Stimulated activated CD8-positive, alpha-beta memory T cell treated with anti-CD3 and anti-CD28 coated beads, Interleukin-7, amount 100 ng/mL, for 4 hours (primary cell): ENCODE measurements around the gene SMC6.

Experiments
- DNase-seq, 2 donors: peaks; one replicate each; pipeline ENCODE4 v3.0.0-alpha.2; 2020; ENCODE audit warnings: low read depth in 2 of 2

Gene SMC6

GRCh38 chr2:17762451-17762850 is 8.8 kb upstream of the SMC6 start:
- no peak for DNase-seq

- DNase-seq = no peak
Measured at GRCh38 chr2:17759805-17760204, 6.2 kb upstream of the SMC6 start.

- no peak for DNase-seq
Measured at GRCh38 chr2:17758118-17758517, 4.5 kb upstream of the SMC6 start.

GRCh38 chr2:17757321-17757720 is 3.7 kb upstream of the SMC6 start:
- DNase-seq = no peak

- DNase-seq = no peak
Measured at GRCh38 chr2:17756668-17757067, 3.1 kb upstream of the SMC6 start.

- DNase-seq = no peak
Measured at GRCh38 chr2:17754773-17755425, 1.3 kb upstream of the SMC6 start.

GRCh38 chr2:17752892-17753802 is 463 bp downstream of the SMC6 start:
- DNase-seq = peak; percentile 0 to 40

- no peak for DNase-seq
Measured at GRCh38 chr2:17752246-17752645, 1.4 kb downstream of the SMC6 start.

GRCh38 chr2:17749753-17750438 is 3.7 kb downstream of the SMC6 start:
- no peak for DNase-seq

GRCh38 chr2:17748745-17749144 is 4.9 kb downstream of the SMC6 start:
- no peak for DNase-seq

- DNase-seq = no peak
Measured at GRCh38 chr2:17747684-17748452, 5.7 kb downstream of the SMC6 start.

GRCh38 chr2:17740203-17740602 is 13.4 kb downstream of the SMC6 start:
- DNase-seq = no peak

- no peak for DNase-seq
Measured at GRCh38 chr2:17736989-17737388, 16.6 kb downstream of the SMC6 start.

GRCh38 chr2:17735864-17736263 is 17.7 kb downstream of the SMC6 start:
- no peak for DNase-seq

- no peak for DNase-seq
Measured at GRCh38 chr2:17733599-17733998, 20.0 kb downstream of the SMC6 start.

- no peak for DNase-seq
Measured at GRCh38 chr2:17729880-17730279, 23.7 kb downstream of the SMC6 start.

GRCh38 chr2:17728210-17728609 is 25.4 kb downstream of the SMC6 start:
- no peak for DNase-seq

GRCh38 chr2:17719562-17720371 is 33.8 kb downstream of the SMC6 start:
- DNase-seq = no peak

- DNase-seq = no peak
Measured at GRCh38 chr2:17718689-17719088, 34.9 kb downstream of the SMC6 start.

- no peak for DNase-seq
Measured at GRCh38 chr2:17717666-17718065, 35.9 kb downstream of the SMC6 start.

- DNase-seq = no peak
Measured at GRCh38 chr2:17713291-17713690, 40.3 kb downstream of the SMC6 start.
